ENCODE results near the gene HIBCH. TPM values are rescaled to one million over a fixed set of nuclear protein-coding genes. Genes with fewer than 3 reads are reported as not detected.

HIBCH gene, protein sequence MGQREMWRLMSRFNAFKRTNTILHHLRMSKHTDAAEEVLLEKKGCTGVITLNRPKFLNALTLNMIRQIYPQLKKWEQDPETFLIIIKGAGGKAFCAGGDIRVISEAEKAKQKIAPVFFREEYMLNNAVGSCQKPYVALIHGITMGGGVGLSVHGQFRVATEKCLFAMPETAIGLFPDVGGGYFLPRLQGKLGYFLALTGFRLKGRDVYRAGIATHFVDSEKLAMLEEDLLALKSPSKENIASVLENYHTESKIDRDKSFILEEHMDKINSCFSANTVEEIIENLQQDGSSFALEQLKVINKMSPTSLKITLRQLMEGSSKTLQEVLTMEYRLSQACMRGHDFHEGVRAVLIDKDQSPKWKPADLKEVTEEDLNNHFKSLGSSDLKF
- polyA plus RNA-seq (2011; rRNA removed) (17.6 and 26.9 TPM in 2 replicates), polyA plus RNA-seq (2017; fragmentation: RNase III; extraction: RNeasy Plus Mini Kit Qiagen cat#74134 plus additional on column Dnase treatment) (21.8 to 21.9 TPM (median 21.8 TPM) in 3 replicates), polyA minus RNA-seq (2011; rRNA and poly(A)+ RNA removed) (10.5 and 10.9 TPM in 2 replicates)
- polyA plus RNA-seq (2012; cell fraction: cytosol; rRNA removed) = 6.0 and 7.2 TPM in 2 replicates
- 3.4 and 5.5 TPM in 2 replicates for polyA plus RNA-seq (2012; cell fraction: nucleus; rRNA removed)

DNA sequence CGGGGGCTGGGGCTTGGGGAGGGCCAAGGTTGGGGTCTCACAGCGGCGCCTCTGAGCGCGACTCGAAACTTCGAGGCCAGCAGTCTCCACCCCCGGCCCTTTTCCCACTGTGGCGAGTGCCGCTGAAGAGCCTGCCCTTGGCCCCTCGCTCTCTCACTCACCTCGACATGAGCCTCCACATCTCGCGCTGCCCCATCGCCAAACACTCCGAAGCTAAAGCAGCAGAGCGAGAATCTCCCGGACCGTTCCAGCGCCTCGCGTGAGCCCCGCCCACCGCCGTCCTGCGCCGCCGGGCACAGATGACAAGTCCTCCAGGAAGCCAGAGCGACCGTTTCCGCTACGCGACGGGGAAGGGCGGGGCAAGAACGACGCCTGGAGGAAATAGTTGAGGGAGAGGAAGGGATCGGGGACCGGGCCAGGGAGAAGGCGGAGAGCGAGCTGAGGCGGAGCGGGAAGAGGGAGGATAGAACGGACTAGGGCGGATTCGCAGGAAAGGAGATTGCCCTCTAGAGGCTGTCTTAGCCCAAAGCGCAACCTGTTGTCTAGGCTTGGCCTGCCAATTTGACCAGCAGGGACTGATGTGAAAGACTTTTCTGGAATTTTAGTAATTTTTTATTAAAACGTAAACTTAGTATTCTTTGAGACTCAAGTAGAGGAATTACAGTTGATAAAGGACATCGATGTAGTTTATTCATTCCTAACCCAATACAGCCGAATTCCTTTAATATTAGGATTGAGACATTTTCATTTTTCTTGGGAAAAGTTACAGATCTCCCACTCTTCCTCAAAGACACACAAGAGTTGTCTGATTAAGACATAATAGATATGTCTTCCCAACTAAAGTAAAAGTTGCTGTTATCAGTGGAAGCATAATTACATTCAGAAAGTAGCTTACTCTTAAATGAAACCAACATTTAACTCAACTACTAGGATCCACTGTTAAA lies at the start of gene HIBCH:
TSS of gene HIBCH (minus strand) at position 272 of the 944 bp plus-strand sequence. CDS start at position 196, 76 bp downstream.
- ChIA-PET POLR2A (interaction anchor here (0.5 to 1.2 kb wide), 7 partner anchors 10 to 555 kb away, joined by 3 to 5 read pairs (median 3); partner anchors contain the start of genes ORMDL1 and PMS1), CTCF (interaction anchor here (0.5 to 2.3 kb wide), 21 partner anchors 9 to 231 kb away, joined by 3 to 12 read pairs (median 5); no protein-coding TSS in a partner anchor)
- Histone ChIP-seq H3K4me3 (peak within 1 kb of the TSS; percentile 75), H3K4me1 (peaks cover 14% of the 10 kb centered on the region), H3K9me3 (no peaks in the 10 kb centered on the region), H3K27ac (peak within 1 kb of the TSS; percentile 82 to 91), H3K4me2 (peak within 1 kb of the TSS; percentile 70)
- 1% methylated on average over 27 of the region's 50 CpGs for WGBS (ENCODE audit: missing lambda C conversion rate)
- TF ChIP-seq, protein P1, sequence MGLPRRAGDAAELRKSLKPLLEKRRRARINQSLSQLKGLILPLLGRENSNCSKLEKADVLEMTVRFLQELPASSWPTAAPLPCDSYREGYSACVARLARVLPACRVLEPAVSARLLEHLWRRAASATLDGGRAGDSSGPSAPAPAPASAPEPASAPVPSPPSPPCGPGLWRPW (IDR thresholded peaks at IDR 0.05) = no peak
- TF ChIP-seq HDAC2 (IDR thresholded peaks at IDR 0.05) = no peak
- TF ChIP-seq, protein P2, sequence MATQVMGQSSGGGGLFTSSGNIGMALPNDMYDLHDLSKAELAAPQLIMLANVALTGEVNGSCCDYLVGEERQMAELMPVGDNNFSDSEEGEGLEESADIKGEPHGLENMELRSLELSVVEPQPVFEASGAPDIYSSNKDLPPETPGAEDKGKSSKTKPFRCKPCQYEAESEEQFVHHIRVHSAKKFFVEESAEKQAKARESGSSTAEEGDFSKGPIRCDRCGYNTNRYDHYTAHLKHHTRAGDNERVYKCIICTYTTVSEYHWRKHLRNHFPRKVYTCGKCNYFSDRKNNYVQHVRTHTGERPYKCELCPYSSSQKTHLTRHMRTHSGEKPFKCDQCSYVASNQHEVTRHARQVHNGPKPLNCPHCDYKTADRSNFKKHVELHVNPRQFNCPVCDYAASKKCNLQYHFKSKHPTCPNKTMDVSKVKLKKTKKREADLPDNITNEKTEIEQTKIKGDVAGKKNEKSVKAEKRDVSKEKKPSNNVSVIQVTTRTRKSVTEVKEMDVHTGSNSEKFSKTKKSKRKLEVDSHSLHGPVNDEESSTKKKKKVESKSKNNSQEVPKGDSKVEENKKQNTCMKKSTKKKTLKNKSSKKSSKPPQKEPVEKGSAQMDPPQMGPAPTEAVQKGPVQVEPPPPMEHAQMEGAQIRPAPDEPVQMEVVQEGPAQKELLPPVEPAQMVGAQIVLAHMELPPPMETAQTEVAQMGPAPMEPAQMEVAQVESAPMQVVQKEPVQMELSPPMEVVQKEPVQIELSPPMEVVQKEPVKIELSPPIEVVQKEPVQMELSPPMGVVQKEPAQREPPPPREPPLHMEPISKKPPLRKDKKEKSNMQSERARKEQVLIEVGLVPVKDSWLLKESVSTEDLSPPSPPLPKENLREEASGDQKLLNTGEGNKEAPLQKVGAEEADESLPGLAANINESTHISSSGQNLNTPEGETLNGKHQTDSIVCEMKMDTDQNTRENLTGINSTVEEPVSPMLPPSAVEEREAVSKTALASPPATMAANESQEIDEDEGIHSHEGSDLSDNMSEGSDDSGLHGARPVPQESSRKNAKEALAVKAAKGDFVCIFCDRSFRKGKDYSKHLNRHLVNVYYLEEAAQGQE (IDR thresholded peaks at IDR 0.05) = peak; percentile 87
- 0 out of 2 replicates have a peak, but pooled peaks have one; percentile 16 for TF ChIP-seq MYC (IDR thresholded peaks at IDR 0.05; ENCODE audit: borderline replicate concordance, low read length)
- no peak for TF ChIP-seq RNF2 (IDR thresholded peaks at IDR 0.05; ENCODE audit: borderline replicate concordance, low read depth)
- TF ChIP-seq, protein P3, sequence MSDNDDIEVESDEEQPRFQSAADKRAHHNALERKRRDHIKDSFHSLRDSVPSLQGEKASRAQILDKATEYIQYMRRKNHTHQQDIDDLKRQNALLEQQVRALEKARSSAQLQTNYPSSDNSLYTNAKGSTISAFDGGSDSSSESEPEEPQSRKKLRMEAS (IDR thresholded peaks at IDR 0.05) = peak; percentile 76; the same call in 1 of the 2 replicates
- TF ChIP-seq PHF8 (IDR thresholded peaks at IDR 0.05; ENCODE audit: borderline replicate concordance, low read depth) = peak; percentile 52; the same call in 1 of the 2 replicates
- peak; percentile 85 for TF ChIP-seq CHD2 (IDR thresholded peaks at IDR 0.05; ENCODE audit: low read length, partially characterized antibody)
- TF ChIP-seq RFX5 (IDR thresholded peaks at IDR 0.05) = peak; percentile 63; the same call in 1 of the 2 replicates
- TF ChIP-seq, protein P4, sequence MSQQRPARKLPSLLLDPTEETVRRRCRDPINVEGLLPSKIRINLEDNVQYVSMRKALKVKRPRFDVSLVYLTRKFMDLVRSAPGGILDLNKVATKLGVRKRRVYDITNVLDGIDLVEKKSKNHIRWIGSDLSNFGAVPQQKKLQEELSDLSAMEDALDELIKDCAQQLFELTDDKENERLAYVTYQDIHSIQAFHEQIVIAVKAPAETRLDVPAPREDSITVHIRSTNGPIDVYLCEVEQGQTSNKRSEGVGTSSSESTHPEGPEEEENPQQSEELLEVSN (IDR thresholded peaks at IDR 0.05; ENCODE audit: borderline replicate concordance, low read depth) = peak; percentile 54; the same call in 1 of the 2 replicates
- no peak for TF ChIP-seq FOSL2 (IDR thresholded peaks at IDR 0.05)
- TF ChIP-seq FOSL2 (CRISPR knock-in tag; IDR thresholded peaks at IDR 0.05) = 0 out of 2 replicates have a peak, but pooled peaks have one; percentile 28
- no peak for TF ChIP-seq SREBF2 (IDR thresholded peaks at IDR 0.05)
- no peak for TF ChIP-seq EHF (CRISPR knock-in tag; IDR thresholded peaks at IDR 0.05)
- TF ChIP-seq SMC3 (IDR thresholded peaks at IDR 0.05) = peak; percentile 56; the same call in 2 of the 3 replicates
- TF ChIP-seq, protein P5, sequence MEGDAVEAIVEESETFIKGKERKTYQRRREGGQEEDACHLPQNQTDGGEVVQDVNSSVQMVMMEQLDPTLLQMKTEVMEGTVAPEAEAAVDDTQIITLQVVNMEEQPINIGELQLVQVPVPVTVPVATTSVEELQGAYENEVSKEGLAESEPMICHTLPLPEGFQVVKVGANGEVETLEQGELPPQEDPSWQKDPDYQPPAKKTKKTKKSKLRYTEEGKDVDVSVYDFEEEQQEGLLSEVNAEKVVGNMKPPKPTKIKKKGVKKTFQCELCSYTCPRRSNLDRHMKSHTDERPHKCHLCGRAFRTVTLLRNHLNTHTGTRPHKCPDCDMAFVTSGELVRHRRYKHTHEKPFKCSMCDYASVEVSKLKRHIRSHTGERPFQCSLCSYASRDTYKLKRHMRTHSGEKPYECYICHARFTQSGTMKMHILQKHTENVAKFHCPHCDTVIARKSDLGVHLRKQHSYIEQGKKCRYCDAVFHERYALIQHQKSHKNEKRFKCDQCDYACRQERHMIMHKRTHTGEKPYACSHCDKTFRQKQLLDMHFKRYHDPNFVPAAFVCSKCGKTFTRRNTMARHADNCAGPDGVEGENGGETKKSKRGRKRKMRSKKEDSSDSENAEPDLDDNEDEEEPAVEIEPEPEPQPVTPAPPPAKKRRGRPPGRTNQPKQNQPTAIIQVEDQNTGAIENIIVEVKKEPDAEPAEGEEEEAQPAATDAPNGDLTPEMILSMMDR (IDR thresholded peaks at IDR 0.05) = peak; percentile 77
- no peak for TF ChIP-seq NR3C1 (IDR thresholded peaks at IDR 0.05)
- TF ChIP-seq POLR2A (IDR thresholded peaks at IDR 0.05; ENCODE audit: low read length) = peak; percentile 76
- TF ChIP-seq GATA3 (IDR thresholded peaks at IDR 0.05; ENCODE audit: borderline replicate concordance) = peak; percentile 20; the same call in 1 of the 2 replicates
- TF ChIP-seq JUN (IDR thresholded peaks at IDR 0.05) = peak in 1 of 2 experiments; percentile 76; a peak in 2 of 5 replicates
- TF ChIP-seq CEBPB (IDR thresholded peaks at IDR 0.05) = no peak
- no peak for TF ChIP-seq ZC3H11A (IDR thresholded peaks at IDR 0.05)
- peak; percentile 30 to 37; a peak in 4 of 5 replicates for TF ChIP-seq RAD21 (conservative IDR thresholded peaks at IDR 0.05 in 1 of 2, IDR thresholded peaks at IDR 0.05 in 1 of 2)
- no peak for TF ChIP-seq MAZ (IDR thresholded peaks at IDR 0.05; ENCODE audit: borderline replicate concordance, low read depth, low read length)
- no peak for TF ChIP-seq CHD4 (IDR thresholded peaks at IDR 0.05; ENCODE audit: borderline replicate concordance)
- FAIRE-seq (peak; percentile 97), DNase-seq (ENCODE audit: low read depth in 1 of 2, low spot score in 1 of 2) (peak; percentile 84 to 99), ATAC-seq (peak; percentile 99)

Data from A549 (cell line).